K562 (cell line): ENCODE data around the gene MPRIP. TPM values are rescaled to one million over a fixed set of nuclear protein-coding genes. Genes with fewer than 3 reads are reported as not detected.

Experiments used
- EP400 ChIP-seq: fragments of 450-650 bp; IDR thresholded peaks from 2 replicates; pipeline ENCODE4 v1.6.1; 2017; ENCODE audit warnings: antibody characterized with exemption, mild to moderate bottlenecking, moderate library complexity
- HDAC8 ChIP-seq: fragments of 450-650 bp; IDR thresholded peaks from 2 replicates; pipeline ENCODE4 v1.6.1; 2016; ENCODE audit warnings: mild to moderate bottlenecking, missing genetic modification characterization, moderate library complexity, missing compliant biosample characterization
- PHB2 ChIP-seq: fragments of 450-650 bp; IDR thresholded peaks from 2 replicates; pipeline ENCODE4 v1.6.1; 2017; ENCODE audit warnings: low read depth
- PTRF ChIP-seq: fragments of 450-650 bp; IDR thresholded peaks from 2 replicates; pipeline ENCODE4 v1.6.1; 2016; ENCODE audit warnings: mild to moderate bottlenecking, missing genetic modification characterization, missing compliant biosample characterization
- polyA plus RNA-seq, 8 experiments: library from polyadenylated mRNA; depleted of rRNA in 4 of 8; stranded (reverse) in 5 of 8; unstranded in 3 of 8; fragments of >200 nt; fragmentation: Nextera tagmentation in 2 of 8; fragmentation: Illumina TruSeq in 1 of 8; extraction: Ambion mirVana in 2 of 8; extraction: Trizol in 1 of 8; gene quantifications; 2 replicates each; pipeline versions ENCODE4 v1.2.1 to v1.2.3, GENCODE V29; 2011 to 2014; ENCODE audit warnings: inconsistent platforms in 1 of 8, missing spikeins in 1 of 8
- total RNA-seq, 7 experiments: library from RNA; depleted of rRNA in 6 of 7; stranded (reverse); fragments of >200 nt in 6 of 7; fragmentation: Illumina TruSeq in 2 of 7; extraction: Trizol in 2 of 7; gene quantifications; 2 replicates each; pipeline versions ENCODE4 v1.2.1 to v1.2.3, GENCODE V29; 2011 to 2021; ENCODE audit warnings: low replicate concordance in 1 of 7
- TF ChIP-seq, protein P1 (sequence below), 2 experiments: fragments of 450-650 bp in 1 of 2; sonication (generic) in 1 of 2; formaldehyde crosslinking in 1 of 2; IDR thresholded peaks; 2 replicates each; pipeline versions ENCODE4 v1.7.1 to v1.9.0; 2016 to 2022; ENCODE audit warnings: inconsistent platforms in 1 of 2, mild to moderate bottlenecking in 1 of 2, missing genetic modification reagents in 1 of 2
- TF ChIP-seq, protein P2 (sequence below): fragments of 200-800 bp; sonication (Bioruptor generic); IDR thresholded peaks from 2 replicates; pipeline ENCODE4 v1.6.1; 2017; ENCODE audit warnings: missing genetic modification characterization, missing compliant biosample characterization
- TF ChIP-seq, protein P3 (sequence below): fragments of 250-450 bp; sonication (Bioruptor Pico); IDR thresholded peaks from 2 replicates; pipeline ENCODE4 v1.5.0; 2022; ENCODE audit warnings: mild to moderate bottlenecking
- TF ChIP-seq, protein P4 (sequence below): fragments of 450-650 bp; formaldehyde crosslinking; IDR thresholded peaks from 2 replicates; pipeline ENCODE4 v1.4.0; 2020; ENCODE audit warnings: mild to moderate bottlenecking, moderate library complexity

Gene MPRIP
- total and polyA plus RNA-seq, 9 of the 15 experiments (the other 6 are each of a cell fraction or from before 2014, with no cell fraction given) = 10.0 to 72.6 (median 30.1) TPM

DNA sequence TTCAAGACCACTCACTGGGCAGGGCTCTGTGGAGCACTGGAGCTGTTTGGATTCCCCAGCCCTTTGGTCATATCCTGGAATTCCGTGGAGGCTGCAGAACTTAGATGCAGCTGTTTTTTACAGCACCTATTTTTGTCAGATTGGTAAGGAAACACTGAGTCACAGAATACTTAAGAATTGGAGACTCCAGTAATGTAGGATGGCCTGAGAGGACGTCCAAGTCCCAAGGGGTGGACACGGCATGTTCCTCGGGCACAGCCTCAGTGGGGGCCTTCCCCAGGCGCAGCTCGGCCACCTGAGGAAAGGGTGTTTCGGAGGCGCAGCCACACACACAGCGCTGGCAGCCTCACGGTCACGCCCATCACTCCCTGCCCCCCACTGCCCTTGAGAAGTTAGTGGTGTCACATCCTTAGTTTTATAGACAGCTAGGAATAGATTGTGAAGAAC is 149.1 kb downstream of the MPRIP start (continued):
- TF ChIP-seq, protein P1, sequence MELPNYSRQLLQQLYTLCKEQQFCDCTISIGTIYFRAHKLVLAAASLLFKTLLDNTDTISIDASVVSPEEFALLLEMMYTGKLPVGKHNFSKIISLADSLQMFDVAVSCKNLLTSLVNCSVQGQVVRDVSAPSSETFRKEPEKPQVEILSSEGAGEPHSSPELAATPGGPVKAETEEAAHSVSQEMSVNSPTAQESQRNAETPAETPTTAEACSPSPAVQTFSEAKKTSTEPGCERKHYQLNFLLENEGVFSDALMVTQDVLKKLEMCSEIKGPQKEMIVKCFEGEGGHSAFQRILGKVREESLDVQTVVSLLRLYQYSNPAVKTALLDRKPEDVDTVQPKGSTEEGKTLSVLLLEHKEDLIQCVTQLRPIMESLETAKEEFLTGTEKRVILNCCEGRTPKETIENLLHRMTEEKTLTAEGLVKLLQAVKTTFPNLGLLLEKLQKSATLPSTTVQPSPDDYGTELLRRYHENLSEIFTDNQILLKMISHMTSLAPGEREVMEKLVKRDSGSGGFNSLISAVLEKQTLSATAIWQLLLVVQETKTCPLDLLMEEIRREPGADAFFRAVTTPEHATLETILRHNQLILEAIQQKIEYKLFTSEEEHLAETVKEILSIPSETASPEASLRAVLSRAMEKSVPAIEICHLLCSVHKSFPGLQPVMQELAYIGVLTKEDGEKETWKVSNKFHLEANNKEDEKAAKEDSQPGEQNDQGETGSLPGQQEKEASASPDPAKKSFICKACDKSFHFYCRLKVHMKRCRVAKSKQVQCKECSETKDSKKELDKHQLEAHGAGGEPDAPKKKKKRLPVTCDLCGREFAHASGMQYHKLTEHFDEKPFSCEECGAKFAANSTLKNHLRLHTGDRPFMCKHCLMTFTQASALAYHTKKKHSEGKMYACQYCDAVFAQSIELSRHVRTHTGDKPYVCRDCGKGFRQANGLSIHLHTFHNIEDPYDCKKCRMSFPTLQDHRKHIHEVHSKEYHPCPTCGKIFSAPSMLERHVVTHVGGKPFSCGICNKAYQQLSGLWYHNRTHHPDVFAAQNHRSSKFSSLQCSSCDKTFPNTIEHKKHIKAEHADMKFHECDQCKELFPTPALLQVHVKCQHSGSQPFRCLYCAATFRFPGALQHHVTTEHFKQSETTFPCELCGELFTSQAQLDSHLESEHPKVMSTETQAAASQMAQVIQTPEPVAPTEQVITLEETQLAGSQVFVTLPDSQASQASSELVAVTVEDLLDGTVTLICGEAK (IDR thresholded peaks at IDR 0.05) = no peak
- TF ChIP-seq, protein P1 (CRISPR knock-in tag; IDR thresholded peaks at IDR 0.05) = no peak
- TF ChIP-seq HDAC8 (tag) = no peak
- no peak for TF ChIP-seq PHB2
- no peak for TF ChIP-seq EP400
- TF ChIP-seq, protein P2, sequence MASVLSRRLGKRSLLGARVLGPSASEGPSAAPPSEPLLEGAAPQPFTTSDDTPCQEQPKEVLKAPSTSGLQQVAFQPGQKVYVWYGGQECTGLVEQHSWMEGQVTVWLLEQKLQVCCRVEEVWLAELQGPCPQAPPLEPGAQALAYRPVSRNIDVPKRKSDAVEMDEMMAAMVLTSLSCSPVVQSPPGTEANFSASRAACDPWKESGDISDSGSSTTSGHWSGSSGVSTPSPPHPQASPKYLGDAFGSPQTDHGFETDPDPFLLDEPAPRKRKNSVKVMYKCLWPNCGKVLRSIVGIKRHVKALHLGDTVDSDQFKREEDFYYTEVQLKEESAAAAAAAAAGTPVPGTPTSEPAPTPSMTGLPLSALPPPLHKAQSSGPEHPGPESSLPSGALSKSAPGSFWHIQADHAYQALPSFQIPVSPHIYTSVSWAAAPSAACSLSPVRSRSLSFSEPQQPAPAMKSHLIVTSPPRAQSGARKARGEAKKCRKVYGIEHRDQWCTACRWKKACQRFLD (CRISPR knock-in tag) = no peak
- TF ChIP-seq PTRF (tag) = no peak
- TF ChIP-seq, protein P3, sequence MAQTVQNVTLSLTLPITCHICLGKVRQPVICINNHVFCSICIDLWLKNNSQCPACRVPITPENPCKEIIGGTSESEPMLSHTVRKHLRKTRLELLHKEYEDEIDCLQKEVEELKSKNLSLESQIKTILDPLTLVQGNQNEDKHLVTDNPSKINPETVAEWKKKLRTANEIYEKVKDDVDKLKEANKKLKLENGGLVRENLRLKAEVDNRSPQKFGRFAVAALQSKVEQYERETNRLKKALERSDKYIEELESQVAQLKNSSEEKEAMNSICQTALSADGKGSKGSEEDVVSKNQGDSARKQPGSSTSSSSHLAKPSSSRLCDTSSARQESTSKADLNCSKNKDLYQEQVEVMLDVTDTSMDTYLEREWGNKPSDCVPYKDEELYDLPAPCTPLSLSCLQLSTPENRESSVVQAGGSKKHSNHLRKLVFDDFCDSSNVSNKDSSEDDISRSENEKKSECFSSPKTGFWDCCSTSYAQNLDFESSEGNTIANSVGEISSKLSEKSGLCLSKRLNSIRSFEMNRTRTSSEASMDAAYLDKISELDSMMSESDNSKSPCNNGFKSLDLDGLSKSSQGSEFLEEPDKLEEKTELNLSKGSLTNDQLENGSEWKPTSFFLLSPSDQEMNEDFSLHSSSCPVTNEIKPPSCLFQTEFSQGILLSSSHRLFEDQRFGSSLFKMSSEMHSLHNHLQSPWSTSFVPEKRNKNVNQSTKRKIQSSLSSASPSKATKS (CRISPR knock-in tag) = no peak
- TF ChIP-seq, protein P4, sequence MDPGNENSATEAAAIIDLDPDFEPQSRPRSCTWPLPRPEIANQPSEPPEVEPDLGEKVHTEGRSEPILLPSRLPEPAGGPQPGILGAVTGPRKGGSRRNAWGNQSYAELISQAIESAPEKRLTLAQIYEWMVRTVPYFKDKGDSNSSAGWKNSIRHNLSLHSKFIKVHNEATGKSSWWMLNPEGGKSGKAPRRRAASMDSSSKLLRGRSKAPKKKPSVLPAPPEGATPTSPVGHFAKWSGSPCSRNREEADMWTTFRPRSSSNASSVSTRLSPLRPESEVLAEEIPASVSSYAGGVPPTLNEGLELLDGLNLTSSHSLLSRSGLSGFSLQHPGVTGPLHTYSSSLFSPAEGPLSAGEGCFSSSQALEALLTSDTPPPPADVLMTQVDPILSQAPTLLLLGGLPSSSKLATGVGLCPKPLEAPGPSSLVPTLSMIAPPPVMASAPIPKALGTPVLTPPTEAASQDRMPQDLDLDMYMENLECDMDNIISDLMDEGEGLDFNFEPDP = no peak
